AG10803 (cell line): ENCODE measurements around the gene PLCB1.

Experiments used
- DNase-seq: peaks from one replicate; pipeline ENCODE4 v3.0.0; 2010; ENCODE audit warnings: low read depth
- H3K4me3 ChIP-seq: 2 replicates; pipeline ENCODE4 v1.5.1; 2011; ENCODE audit warnings: mild to moderate bottlenecking, low read length, control low read depth
- TF ChIP-seq, protein P1 (sequence below): conservative IDR thresholded peaks from 2 replicates; pipeline ENCODE4 v1.5.1; 2011; ENCODE audit warnings: mild to moderate bottlenecking, low read length, control low read depth, inconsistent platforms

PLCB1 gene

GRCh38 chr20:8254911-8255582 lies 123.0 kb downstream of the PLCB1 start:
- no peak overlapping the region for H3K4me3 ChIP-seq
- no peak for DNase-seq
- TF ChIP-seq, protein P1, sequence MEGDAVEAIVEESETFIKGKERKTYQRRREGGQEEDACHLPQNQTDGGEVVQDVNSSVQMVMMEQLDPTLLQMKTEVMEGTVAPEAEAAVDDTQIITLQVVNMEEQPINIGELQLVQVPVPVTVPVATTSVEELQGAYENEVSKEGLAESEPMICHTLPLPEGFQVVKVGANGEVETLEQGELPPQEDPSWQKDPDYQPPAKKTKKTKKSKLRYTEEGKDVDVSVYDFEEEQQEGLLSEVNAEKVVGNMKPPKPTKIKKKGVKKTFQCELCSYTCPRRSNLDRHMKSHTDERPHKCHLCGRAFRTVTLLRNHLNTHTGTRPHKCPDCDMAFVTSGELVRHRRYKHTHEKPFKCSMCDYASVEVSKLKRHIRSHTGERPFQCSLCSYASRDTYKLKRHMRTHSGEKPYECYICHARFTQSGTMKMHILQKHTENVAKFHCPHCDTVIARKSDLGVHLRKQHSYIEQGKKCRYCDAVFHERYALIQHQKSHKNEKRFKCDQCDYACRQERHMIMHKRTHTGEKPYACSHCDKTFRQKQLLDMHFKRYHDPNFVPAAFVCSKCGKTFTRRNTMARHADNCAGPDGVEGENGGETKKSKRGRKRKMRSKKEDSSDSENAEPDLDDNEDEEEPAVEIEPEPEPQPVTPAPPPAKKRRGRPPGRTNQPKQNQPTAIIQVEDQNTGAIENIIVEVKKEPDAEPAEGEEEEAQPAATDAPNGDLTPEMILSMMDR: no peak

DNA sequence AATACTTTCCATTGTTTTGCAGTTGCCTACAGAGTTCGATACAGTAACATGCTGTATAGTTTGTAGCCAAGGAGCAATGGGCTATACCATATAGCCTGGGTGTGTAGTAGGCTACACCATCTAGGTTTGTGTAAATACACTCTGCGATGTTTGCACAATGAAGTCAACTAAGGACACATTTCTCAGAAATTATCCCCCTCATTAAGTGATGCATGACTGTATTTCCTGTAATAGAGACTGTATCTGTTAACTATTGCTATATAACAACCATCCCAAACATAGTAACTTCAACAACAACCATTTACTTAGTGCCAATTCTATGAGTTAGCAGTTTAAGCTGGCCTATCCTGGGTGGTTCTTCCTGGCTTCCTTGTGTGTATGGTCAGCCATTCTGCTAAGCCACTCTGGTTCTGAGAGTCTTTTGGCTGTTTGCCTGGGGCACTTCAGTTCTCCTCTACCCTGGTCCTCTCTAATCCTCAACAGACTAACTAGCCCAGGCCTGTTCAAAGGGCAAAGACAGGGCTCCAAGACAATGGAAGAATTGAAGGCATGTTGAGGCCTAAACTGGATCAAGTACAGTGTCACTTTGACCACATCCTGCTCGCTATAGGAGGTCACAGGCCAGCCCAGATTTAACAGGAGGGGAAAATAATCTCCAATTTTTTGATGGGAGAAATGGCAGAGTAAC lies 124.0 kb downstream of the PLCB1 start:
- TF ChIP-seq, protein P1: no peak
- H3K4me3 ChIP-seq: no peak overlapping the region
- no peak for DNase-seq

DNA sequence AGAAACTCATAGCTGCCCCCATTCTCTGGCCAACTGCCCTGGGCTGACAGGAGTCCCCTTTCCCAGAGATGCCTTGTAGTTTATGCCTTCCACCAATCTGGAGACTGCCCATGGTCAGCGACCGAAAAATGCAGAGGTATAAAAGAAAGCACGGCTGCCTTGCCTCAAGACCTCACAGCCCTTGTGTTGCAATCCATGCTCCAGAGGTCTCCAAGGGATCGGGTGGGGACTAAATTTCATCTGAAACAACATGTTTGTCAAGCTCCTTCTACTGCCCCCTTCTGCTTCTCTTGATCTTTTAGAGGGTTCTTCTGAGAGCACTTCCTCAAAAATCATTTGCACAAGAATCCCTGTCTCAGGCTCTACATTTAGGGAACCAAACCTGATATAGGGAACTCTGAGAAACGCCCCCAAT lies 128.8 kb downstream of the PLCB1 start:
- no peak for DNase-seq
- TF ChIP-seq, protein P1: no peak
- H3K4me3 ChIP-seq: no peak overlapping the region

DNA sequence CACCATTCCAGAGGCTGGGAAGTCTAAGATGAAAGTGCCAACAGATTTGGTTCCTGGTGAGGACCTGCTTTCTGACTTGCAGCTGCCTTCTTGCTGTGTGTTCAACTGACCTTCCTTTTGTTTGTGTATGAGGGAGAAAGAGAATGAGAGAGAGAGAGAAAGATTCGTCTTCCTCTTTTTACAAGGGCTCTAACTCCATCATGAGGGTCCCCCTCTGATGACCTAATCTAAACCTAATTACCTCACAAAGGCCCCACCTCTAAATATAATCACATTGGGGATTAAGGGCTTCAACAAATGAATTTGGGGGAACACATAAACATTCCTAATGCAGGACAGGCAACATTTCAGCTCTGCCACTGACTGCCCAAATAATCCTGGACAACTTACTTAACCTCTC lies 130.7 kb downstream of the PLCB1 start:
- DNase-seq: no peak
- TF ChIP-seq, protein P1: no peak
- H3K4me3 ChIP-seq: no peak overlapping the region

GRCh38 chr20:8265588-8265987 lies 133.5 kb downstream of the PLCB1 start:
- H3K4me3 ChIP-seq: no peak overlapping the region
- TF ChIP-seq, protein P1: no peak
- no peak for DNase-seq

GRCh38 chr20:8267009-8267408 lies 134.9 kb downstream of the PLCB1 start:
- no peak for DNase-seq
- H3K4me3 ChIP-seq: no peak overlapping the region
- TF ChIP-seq, protein P1: no peak

GRCh38 chr20:8271727-8272126 lies 139.7 kb downstream of the PLCB1 start:
- DNase-seq: no peak
- TF ChIP-seq, protein P1: no peak
- H3K4me3 ChIP-seq: no peak overlapping the region
